ENCODE data around the gene LSM5.

GRCh38 chr7:32470871-32471270 is 19.3 kb downstream of the LSM5 start:
- TF ChIP-seq TOX (CRISPR knock-in tag; IDR thresholded peaks at IDR 0.05; ENCODE audit: borderline replicate concordance) (no peak), GLIS3 (CRISPR knock-in tag; IDR thresholded peaks at IDR 0.05) (no peak), OSR1 (CRISPR knock-in tag; IDR thresholded peaks at IDR 0.05) (no peak), ZFP3 (CRISPR knock-in tag; IDR thresholded peaks at IDR 0.05) (no peak), BACH2 (CRISPR knock-in tag; IDR thresholded peaks at IDR 0.05; ENCODE audit: borderline replicate concordance) (no peak), CREB5 (CRISPR knock-in tag; IDR thresholded peaks at IDR 0.05; ENCODE audit: low read depth) (no peak), ESRRG (CRISPR knock-in tag; IDR thresholded peaks at IDR 0.05) (no peak)
